Fibroblast of the aortic adventitia (primary cell): Measurements from ENCODE around the gene DAW1. TPM values are rescaled to one million over a fixed set of nuclear protein-coding genes. Genes with fewer than 3 reads are reported as not detected.
A peak's percentile ranks its signal among the peaks of the same experiment; 100 is the strongest.

ENCODE experiments used
- DNase-seq: peaks from one replicate; pipeline ENCODE4 v3.0.0-alpha.2; 2010; ENCODE audit warnings: low read depth
- H3K4me3 ChIP-seq: 2 replicates; pipeline ENCODE4 v1.5.1; 2011; ENCODE audit warnings: low read depth, mild to moderate bottlenecking, control low read depth, low read length, moderate library complexity
- total RNA-seq: library from RNA; depleted of rRNA; stranded (reverse); fragments of >200 nt; gene quantifications from 2 replicates; pipeline ENCODE4 v1.2.3, GENCODE V29; 2012; ENCODE audit warnings: low replicate concordance
- TF ChIP-seq, protein P1 (sequence below): IDR thresholded peaks from 2 replicates; pipeline ENCODE4 v1.5.1; 2011; ENCODE audit warnings: mild to moderate bottlenecking, low read length, control low read depth, inconsistent platforms; ENCODE audit not compliant: insufficient read depth

Gene DAW1
- total RNA-seq, 1 donor = 1.3 TPM

DNA sequence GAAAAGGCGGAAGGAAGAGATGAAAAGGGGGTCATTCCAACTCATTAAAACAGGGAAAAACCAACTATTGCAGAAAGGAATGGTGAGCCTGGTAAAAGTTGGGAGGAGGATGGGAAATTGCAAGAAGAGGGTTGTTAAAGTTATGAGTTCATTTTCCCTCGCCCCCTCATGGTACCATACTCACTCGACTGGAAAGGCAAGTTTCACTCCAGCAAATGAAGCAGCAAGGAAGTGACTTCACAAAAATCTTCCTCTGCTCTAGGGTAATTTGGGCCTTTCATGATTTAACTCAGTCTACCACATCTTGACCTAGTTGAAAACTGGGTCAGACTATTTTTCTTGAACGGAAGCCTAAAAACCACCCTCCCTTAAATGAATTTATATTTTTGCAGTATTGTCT, 22.8 kb upstream of the DAW1 start:
- no peak for DNase-seq
- H3K4me3 ChIP-seq = no peak overlapping the region
- TF ChIP-seq, protein P1, sequence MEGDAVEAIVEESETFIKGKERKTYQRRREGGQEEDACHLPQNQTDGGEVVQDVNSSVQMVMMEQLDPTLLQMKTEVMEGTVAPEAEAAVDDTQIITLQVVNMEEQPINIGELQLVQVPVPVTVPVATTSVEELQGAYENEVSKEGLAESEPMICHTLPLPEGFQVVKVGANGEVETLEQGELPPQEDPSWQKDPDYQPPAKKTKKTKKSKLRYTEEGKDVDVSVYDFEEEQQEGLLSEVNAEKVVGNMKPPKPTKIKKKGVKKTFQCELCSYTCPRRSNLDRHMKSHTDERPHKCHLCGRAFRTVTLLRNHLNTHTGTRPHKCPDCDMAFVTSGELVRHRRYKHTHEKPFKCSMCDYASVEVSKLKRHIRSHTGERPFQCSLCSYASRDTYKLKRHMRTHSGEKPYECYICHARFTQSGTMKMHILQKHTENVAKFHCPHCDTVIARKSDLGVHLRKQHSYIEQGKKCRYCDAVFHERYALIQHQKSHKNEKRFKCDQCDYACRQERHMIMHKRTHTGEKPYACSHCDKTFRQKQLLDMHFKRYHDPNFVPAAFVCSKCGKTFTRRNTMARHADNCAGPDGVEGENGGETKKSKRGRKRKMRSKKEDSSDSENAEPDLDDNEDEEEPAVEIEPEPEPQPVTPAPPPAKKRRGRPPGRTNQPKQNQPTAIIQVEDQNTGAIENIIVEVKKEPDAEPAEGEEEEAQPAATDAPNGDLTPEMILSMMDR = no peak

DNA sequence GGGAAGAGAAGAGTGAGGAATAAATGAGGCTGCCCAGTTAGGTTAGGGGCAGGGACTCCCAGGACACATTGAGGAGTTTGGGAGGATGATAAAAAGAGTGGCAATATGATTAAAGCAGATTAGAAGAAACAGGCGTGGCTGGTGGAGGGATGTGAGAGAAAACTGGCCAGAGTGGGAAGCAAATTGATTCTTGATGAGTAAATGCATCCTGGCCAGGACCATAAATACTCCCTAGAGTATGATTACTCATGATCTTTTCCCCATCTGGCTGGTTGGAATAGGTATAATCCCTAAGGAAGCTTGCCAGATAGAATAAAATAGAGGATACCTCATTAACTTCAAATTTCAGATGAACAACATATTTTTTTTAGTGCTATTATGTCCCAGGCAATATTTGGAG, 21.5 kb upstream of the DAW1 start:
- no peak overlapping the region for H3K4me3 ChIP-seq
- TF ChIP-seq, protein P1 = no peak
- DNase-seq = peak; percentile 80

DNA sequence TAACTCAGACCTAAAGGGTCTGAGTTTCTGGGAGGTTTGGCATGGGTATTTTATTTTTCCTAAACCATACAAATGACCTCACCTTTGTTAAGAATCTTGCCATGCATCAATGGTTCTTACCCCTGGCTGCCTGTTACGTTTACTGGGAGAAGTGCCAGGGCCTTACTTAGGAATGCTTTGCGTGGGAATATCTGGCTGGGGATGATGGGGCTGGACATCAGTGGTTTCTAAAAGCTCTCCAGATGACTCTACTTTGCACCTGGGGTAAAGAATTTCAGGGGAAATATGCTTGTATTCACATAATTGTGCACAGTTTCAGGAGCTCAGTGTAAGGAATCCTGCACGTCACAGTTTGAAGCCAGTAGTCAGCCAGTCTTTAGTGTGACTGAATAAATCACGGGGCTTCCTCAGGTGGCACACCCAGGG, 18.2 kb upstream of the DAW1 start:
- TF ChIP-seq, protein P1 = no peak
- DNase-seq = peak; percentile 98
- H3K4me3 ChIP-seq = no peak overlapping the region

DNA sequence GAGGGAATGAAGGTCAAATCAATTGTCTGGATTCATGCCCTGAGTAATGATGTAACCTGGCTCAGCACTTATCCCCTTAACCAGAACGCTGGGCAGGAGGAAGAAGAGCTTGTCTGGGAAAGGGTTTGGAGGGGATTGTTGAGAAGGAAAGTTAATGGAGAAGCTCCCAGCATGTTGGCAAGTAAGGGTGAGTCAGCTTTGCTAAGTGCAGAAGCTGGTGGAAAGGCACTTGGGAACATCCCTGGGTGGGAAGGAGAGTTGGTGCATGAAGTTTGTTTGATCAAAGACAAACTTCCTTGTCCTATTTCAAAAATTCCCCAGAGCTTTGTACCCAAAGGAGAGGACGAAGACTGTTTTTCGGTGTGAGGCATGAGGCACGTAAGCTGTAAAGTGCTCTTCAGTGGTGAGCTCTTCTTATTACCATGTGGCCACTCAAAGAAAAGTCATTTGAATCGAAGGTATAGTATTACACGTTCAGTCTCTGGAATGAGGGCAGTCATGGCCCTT, 17.6 kb upstream of the DAW1 start:
- TF ChIP-seq, protein P1 = no peak
- H3K4me3 ChIP-seq = no peak overlapping the region
- peak; percentile 66 for DNase-seq

DNA sequence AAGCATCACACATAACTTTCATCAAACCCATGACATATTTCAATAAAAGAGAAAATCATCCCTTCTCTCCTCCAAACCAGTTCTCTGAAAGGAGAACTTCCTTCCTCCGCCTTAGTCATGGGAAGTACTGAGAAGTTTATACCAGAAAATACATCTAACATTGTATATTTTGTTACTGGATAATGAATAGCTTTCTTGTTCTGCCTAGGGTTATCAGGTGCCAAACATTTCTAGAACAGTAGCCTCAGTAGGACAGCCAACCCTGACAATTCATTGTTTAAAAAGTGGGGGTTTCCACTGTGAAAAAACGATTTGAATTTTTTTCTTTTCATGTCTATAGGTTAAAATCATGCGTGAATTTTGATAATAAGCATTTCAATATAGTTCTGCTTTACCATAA, 16.0 kb upstream of the DAW1 start:
- TF ChIP-seq, protein P1 = no peak
- DNase-seq = no peak

DNA sequence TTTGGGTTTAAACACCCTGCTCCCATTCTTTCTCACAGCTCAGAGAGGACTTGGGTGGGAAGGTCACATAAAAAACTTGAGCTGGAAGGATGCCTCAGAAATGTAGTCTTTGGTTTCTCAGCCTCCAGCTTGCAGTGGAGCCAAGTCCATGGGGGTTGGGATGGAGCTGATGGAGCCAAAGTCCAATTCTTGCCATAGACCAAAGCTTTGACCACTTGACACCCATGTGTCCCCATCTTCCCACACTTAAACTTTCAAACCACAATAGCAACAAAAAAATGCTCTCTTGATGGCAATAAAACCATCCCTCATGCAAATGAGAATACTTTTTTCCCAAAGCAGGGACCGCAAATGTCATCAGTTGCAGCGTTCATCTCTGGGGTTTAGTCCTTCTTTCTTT, 14.7 kb upstream of the DAW1 start:
- TF ChIP-seq, protein P1 = no peak
- no peak overlapping the region for H3K4me3 ChIP-seq
- peak; percentile 53 for DNase-seq

More for the DNA sequence above, 16.0 kb upstream of the DAW1 start:
- no peak overlapping the region for H3K4me3 ChIP-seq

DNA sequence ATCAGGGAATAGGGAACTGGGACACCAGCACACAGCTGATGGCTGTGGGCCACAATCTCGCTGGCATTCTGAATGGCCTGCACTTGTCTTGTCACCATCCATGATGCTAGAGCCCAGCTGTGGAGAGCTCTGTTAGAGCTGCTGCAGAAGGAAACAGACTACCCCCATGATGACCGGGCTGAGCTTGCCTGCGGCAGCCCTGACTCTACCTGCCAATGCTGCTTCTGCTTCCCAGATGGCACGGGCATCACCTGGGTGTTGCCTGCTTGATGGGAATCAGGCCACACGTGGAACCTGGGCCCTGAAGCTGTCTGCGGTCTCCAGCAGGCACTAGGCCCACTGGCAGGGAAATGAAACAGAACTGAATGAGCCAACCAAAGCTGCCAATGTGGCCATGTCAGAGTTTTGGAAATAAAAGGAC, 11.2 kb upstream of the DAW1 start:
- DNase-seq = peak; percentile 59
- TF ChIP-seq, protein P1 = no peak
- H3K4me3 ChIP-seq = no peak overlapping the region
